Inflammatory macrophage (primary cell): ENCODE data around the gene CCDC142.

Experiments
- DNase-seq, 2 donors: peaks; one replicate each; pipeline ENCODE4 v3.0.0-alpha.2; 2020 to 2022
- total RNA-seq, 18 experiments: gene quantifications; one replicate each; lab custom pipeline; 2026; ENCODE audit warnings: mixed read lengths in 6 of 18, inconsistent platforms in 2 of 18; lab: John Stamatoyannopoulos, UW

The CCDC142 gene, protein sequence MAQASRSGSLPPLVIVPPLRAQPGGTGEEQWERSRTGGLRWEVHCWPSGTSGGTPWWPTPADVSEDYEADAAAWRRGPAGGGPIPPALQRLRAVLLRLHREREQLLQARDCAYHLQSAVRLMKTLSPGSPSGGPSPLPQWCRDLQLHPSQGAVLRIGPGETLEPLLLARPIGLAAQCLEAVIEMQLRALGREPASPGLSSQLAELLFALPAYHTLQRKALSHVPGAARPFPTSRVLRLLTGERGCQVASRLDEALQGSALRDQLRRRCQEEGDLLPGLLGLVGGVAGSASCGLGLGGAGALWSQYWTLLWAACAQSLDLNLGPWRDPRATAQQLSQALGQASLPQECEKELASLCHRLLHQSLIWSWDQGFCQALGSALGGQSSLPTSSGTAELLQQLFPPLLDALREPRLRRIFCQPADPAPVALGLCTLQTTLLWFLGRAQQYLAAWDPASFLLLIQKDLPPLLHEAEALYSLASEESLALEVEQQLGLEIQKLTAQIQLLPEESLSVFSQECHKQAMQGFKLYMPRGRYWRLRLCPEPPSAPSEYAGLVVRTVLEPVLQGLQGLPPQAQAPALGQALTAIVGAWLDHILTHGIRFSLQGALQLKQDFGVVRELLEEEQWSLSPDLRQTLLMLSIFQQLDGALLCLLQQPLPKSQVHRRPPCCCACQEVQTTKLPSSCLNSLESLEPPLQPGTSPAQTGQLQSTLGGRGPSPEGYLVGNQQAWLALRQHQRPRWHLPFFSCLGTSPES
- 2.4 to 23.4 (median 9.6) reads per million in 18 experiments for total RNA-seq

- DNase-seq: peak; percentile 95 to 97
Measured at GRCh38 chr2:74482801-74483674, at the start of gene CCDC142, which contains the start of gene TTC31. CCDC142 (minus strand) TSS chr2:74482998; CDS start chr2:74482837, 161 bp downstream. TTC31 (plus strand) TSS chr2:74483081; CDS start chr2:74483096, 15 bp downstream.

DNA sequence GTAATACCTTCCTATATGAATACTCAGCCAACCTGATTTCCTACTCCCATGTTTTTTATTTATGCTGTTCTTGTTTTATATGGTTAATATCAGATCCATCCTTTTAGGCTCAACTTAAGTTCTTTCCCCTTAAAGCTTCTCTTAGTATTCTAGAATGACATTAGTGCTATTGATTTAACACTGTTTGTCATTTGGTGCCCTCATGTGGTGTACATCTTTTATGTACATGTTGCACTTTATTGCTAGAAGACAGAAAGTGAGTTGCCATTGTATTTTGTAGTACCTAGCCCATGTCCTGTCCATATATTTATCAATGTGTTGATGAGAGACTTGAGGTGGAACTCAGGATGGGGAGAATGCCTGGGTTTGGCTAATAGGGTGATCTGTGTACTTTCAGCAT lies 49.4 kb upstream of the CCDC142 start:
- peak in 1 of 2 donors; percentile 53 for DNase-seq

DNA sequence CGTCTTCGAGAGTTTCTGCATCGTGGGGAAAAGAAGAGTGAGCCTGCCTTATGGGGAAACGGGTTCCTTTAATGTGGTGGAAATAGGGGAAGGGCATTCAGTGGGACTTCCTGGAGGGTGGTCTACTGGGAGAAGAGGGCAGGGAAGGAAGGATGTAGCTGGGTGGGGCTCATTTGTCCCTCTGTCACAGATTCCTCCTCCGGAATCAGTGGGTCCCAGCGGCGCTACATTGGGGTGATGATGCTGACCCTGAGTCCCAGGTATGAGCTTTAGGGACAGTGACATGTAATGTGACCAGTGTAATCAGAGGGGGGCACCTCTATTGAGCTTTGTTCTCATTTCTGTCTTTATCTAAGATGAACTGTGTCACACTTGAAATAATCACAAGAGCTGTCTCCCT lies 48.9 kb upstream of the CCDC142 start:
- no peak for DNase-seq

DNA sequence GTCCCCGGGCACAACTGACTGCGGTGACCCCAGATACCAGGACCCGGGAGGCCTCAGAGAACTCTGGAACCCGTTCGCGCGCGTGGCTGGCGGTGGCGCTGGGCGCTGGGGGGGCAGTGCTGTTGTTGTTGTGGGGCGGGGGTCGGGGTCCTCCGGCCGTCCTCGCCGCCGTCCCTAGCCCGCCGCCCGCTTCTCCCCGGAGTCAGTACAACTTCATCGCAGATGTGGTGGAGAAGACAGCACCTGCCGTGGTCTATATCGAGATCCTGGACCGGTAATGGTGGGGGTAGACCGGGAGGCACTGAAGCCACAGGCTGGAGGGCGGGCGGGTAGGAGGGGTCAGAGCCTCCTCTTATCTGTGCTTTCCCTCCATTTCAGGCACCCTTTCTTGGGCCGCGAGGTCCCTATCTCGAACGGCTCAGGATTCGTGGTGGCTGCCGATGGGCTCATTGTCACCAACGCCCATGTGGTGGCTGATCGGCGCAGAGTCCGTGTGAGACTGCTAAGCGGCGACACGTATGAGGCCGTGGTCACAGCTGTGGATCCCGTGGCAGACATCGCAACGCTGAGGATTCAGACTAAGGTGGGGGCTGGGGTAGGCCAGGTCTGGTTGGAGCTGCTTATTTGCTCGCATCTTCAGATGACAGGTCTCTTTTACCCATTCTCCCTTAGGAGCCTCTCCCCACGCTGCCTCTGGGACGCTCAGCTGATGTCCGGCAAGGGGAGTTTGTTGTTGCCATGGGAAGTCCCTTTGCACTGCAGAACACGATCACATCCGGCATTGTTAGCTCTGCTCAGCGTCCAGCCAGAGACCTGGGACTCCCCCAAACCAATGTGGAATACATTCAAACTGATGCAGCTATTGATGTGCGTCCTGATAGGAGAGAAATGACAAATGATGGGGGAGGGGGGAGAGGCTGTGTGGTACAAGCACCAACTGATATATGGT lies 47.7 kb upstream of the CCDC142 start:
- peak; percentile 37 to 65 for DNase-seq

GRCh38 chr2:74529357-74530238 lies 46.8 kb upstream of the CCDC142 start, which contains the start of the genes AUP1 and HTRA2:
AUP1 (minus strand) TSS chr2:74529706; CDS start chr2:74529629, 77 bp downstream.
HTRA2 (plus strand) TSS chr2:74529933; CDS start chr2:74530007, 74 bp downstream.
- peak; percentile 100 for DNase-seq

DNA sequence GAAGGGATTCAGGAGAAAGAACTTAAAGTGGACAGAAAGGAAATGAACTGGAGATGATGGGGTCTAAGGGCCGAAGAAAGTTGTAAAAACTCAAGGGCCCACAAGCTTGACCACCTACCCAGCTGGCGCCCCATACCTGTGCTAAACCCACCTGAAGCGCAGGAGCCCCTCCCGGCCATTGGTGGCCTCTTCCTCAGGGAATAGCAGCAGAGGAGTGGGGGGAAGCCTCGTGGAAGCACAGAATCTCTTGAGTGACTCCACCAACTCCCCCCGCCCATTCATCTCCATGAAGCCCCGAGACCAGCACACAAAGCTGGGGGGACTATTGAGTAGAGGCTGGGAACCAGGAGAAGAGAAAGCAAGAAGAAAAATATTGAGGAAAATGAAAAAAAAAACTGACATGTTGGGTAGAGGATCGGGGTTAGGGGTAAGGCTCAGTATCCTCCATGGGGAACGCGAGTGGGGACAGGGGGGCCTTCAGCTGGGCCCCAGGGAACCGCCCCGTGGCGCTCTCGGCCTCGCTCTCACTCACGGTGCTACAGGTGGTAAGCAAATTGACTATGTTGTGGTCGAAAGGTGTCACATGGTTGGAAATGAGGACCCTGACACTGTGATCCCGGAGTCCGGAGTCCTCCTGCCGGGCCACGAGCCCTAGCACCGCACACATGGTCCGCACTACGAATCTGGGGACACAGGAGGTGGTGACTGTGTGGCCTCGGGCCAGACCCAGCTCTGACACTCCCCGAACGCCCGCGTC lies 46.0 kb upstream of the CCDC142 start:
- DNase-seq: no peak

DNA sequence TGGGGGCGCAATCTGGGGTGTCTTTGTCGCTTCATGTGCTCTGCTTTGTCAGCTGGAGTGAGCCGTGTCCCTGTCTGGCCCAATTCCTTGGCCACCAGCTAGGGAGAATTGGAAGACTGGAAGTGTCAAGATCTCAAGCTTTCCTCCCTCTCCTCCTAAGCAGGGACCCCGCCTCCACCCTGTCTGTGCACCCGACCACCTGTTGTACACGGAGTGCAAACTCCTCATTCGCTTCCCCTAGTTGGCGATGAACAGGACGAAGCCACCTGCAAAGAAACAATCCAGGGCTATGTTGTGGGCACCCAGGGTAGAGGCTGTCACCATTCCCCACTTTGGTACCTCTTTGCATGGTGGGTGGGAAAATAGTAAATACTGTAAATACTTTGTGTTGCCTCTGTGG lies 44.9 kb upstream of the CCDC142 start:
- no peak for DNase-seq

DNA sequence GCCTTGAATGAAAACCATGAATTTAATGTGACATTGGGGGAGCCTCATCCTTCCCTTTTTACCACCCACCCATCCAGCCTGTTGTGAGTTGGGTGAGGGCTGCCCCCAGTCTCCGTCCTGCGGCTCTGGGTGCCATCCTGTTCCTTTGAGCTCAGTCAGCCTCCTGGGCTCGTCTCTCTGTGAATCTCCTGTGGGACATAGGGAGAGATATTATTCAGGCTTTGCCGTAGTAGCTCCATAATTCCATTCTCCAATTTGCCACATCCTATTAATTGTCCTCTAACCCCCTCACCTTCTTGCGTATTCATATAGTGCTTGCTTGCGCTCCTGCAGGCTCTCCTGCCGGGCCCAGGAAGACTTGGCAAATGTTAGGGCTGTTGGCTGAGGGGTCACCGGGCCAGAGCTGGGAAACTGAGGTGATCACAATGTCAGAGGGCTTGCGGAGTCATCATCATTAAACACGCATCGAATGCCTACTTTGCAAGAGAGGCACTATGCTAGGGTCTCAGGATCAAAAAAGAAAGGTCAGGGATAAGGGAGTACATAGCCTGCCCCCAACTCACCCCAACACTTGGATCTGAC lies 43.9 kb upstream of the CCDC142 start:
- DNase-seq: no peak

GRCh38 chr2:74525717-74526648 lies 43.2 kb upstream of the CCDC142 start, which contains the start of gene DQX1:
DQX1 (minus strand) TSS chr2:74526231; CDS start chr2:74525729, 502 bp downstream.
- DNase-seq: peak; percentile 52 to 55

- DNase-seq: no peak
Measured at GRCh38 chr2:74524955-74525716, 42.3 kb upstream of the CCDC142 start.

- DNase-seq: no peak
Measured at GRCh38 chr2:74524005-74524404, 41.2 kb upstream of the CCDC142 start.

DNA sequence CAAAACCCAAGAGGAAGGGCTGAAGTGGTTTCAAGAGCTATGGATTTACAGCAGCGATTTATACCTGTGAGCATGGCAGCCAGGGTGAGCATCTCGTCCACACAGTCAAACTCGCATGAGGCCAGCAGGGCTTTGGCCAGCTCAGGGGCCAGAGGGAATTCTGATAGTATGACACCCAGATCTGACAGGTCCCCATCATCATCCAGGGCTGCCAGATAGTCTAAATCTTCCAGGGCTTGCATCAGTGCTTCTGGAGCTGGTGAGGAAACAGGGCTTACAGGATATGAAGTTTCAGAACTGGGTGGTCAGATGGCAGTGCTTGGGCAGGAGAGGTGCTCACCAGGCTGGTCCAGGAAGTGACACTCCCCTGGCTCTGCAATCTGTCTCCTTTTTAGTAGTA lies 39.7 kb upstream of the CCDC142 start:
- DNase-seq: no peak

GRCh38 chr2:74516650-74517049 lies 33.9 kb upstream of the CCDC142 start:
- DNase-seq: no peak

DNA sequence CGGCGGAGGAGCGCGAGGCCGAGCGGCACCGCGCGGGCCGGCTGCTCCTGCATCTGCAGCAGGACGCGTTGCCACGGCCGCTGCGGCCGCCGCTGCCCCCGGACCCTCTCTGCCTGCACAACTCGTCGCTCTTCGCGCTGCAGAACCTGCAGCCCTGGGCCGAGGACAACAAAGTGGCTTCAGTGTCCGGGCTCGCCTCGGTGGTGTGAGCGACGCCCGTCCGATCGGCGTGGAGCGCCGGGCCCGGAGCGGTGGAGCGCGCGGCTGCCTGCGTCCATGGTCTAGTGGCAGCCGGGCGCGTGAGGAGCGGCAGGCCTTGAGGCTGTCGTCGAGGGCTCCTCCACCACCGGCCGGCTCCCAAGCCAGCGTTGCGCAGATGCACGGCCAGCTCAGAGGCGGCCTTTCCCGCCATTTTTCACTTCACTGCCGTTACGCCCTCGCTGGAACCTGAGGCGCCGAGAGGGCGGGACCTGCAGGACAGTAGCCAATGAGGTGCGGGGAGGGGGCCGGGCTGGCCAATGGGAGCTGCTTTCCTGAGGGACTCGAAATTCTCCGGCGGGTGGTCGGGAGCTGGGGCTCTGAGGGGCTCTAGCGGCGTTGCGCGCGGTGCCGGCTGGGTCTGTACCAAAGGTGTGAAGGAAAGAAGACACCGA lies 33.3 kb upstream of the CCDC142 start:
- DNase-seq: peak; percentile 58 to 64

- no peak for DNase-seq
Measured at GRCh38 chr2:74515271-74515980, 32.6 kb upstream of the CCDC142 start.
